GM18909 (cell line): ENCODE data around the gene MFSD6.
"Not testable (repeated sequence)": the region's sequence is repeated elsewhere in the genome, so short reads cannot be mapped to it uniquely, and the experiment has no call there.

Experiments used
- ATAC-seq: cut with Tn5 transposase; IDR thresholded peaks from one replicate; pipeline ENCODE4 v1.9.1; 2021; ENCODE audit warnings: mild to moderate bottlenecking; ENCODE audit not compliant: unreplicated experiment, poor library complexity

Gene MFSD6

DNA sequence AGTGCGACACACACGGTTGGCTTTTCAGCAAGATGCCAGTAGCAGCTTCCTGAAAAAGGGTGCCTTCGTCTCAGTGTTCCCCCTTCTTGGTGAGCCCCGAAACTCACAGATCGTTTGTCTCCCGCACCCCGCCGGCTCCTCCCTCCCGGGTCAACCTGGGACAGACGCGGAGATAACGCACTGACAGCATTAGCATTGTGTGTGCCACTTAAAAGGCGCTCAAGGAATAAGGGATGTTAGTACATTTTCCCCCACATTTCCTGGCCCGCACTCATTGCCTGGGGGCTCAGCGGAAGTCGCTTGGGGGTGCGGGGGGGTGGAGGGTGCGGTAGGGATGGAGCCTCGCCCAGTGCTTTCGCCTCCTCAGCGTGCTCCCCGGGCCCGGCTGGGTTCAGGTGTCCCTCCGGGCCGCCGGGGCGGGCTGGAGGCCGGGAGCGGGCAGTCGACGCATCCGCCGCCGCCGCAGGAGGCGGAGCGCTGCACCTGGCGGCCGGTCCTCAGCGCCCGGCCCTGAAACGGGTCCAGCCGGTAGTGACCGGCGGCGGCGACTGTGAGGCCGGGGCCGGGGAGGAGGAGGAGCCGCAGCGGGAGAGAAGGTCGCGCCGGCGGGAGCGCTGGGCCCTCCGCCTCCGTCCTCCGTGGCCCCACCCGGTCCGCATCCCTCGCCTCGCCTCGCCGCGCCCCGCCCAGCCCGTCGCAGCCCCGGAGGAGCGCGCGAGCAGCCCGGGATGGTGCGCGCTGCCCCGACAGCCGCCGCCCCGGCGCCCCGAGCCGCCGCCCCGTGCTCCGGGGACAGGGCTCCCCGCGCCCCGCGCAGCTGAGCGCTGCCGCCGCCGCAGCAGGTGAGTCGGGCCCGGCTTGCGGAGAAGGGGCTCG lies at the start of gene MFSD6:
TSS of gene MFSD6 (plus strand) at position 694 of the 876 bp plus-strand sequence. CDS start 27,675 bp downstream, outside the sequence.
- ATAC-seq, result peak; percentile 57

DNA sequence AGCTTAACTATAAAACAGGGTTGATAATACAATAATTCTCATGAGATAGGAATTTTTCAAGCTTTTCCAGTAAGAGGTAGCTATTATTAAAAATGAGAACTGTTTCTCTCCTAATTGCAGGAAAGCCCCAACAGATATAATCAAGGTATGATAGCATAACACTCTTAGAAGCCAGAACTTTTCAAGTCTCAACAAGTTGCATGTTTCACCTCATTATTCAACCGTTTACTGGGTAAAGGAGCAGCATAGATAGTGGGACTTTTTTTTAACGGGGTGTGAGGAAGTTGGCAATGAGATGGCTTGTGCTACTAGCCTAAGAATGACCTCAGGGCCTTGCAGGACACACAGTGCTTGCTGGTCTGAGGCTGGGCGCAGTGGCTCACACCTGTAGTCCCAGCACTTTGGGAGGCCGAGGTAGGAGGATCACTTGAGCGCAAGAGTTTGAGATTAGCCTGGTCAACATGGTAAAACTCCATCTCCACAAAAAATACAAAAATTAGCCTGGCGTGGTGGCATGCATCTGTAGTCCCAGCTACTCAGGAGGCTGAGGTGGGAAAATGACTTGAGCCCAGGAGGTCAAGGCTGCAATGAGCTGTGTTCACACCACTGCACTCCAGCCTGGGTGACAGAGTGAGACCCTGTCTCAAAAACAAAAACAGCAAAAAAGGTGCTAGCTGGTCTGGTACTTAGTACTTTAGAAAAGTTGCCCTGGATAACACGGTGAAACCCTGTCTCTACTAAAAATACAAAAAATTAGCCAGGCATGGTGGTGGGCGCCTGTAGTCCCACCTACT lies 49.3 kb upstream of the MFSD6 start:
- ATAC-seq, result not testable (repeated sequence)

DNA sequence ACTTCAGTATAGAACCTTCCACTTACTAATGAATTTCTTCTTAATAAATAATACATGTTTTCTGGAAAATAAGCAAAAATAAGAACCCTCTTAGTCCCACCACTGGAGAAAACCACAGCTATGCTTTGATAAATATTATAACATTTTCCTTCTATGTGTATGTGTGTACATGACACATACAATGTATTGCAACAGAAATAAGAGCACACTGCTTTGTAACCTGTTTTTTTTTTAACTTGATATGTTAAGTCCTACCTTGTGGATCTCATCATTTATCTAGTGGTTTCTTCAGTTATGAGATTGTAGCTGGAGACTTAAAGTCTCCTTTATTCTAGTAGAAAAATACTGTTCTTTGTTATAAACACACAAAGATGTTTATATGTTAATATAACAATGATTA lies 47.6 kb upstream of the MFSD6 start:
- ATAC-seq, result no peak

DNA sequence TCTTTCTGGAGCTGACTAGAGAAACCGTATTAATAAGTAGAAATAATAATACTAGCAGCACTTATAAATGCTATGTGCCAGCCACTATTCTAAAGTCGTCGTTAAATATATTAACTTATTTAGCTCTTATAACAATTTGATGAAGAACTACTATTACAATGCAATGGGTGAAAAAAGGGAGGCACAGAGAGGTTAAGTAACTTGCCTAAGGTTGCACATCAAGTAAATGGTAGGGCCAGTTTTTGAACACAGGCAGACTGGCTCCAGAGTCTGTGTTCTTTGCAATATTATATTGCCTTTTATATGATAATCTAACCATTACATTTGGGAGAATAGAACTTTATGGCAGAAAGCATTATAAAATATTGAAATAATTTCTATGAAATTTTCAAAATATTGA lies 47.2 kb upstream of the MFSD6 start:
- ATAC-seq, result no peak

DNA sequence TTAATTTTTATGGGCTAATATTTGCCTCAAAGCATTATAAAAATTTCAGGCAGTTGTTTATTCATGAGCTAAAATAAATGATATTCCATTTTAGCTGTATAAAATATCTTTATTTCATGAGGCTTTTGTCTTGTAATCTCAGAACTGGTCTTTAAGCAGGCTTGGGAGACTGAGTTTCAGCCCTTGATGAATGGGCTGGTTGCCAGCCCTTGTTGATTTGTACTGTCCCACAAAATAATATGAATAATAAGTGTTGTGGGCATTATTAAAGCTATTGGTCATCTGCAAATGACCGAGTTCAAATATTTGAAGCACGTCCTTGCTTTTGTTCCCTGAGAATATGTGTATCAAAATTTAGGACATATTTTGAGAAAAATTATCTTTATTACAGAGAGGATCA lies 46.6 kb upstream of the MFSD6 start:
- ATAC-seq, result no peak

DNA sequence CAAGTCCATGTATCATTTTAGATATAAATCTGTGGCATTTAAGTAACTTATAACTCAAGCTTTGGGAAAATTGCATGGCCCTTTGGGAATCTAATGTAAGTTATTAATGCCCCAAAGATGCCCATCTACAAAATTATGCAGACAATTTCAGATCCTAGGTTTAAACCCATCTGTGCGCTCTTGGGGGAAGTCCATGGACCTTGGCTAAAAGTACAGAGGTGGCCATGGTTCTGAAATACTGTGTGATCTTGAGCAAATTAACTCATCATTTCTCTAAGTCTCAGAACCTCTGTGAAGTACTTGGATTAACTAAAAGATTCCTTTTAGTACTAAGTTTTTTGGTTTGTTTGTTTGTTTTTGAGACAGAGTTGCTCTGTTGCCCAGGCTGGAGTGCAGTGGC lies 45.3 kb upstream of the MFSD6 start:
- no peak for ATAC-seq

DNA sequence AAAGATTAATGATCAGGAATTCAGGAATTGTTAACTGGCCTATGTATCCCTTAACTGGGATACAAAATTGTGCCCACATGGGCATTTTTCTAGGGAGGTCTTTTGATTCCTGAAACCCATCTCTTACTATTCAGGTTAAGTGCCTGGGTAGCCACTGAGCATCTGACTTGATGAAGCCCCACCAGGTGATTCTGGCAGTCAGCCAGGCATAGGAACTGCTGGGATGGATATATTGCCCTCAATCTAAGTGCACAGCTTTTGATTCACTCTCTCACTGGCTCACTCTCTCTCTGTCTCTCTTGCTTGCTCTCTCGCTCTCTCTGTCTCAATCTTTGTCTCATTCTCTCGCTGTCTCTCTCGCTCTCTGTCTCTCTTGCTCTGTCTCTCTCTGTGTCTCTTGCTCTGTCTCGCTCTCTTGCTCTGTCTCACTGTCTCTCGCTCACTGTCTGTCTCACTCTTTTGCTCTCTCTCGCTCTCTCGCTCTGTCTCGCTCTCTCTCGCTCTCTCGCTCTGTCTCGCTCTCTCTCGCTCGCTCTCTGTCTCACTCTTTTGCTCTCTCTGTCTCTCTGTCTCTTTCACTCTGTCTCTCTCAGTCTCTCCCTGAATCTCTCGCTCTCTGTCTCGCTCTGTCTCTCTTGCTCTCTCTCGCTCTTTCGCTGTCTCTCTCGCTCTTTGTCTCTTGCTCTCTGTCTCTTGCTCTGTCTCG lies 42.5 kb upstream of the MFSD6 start:
- ATAC-seq, result no peak

DNA sequence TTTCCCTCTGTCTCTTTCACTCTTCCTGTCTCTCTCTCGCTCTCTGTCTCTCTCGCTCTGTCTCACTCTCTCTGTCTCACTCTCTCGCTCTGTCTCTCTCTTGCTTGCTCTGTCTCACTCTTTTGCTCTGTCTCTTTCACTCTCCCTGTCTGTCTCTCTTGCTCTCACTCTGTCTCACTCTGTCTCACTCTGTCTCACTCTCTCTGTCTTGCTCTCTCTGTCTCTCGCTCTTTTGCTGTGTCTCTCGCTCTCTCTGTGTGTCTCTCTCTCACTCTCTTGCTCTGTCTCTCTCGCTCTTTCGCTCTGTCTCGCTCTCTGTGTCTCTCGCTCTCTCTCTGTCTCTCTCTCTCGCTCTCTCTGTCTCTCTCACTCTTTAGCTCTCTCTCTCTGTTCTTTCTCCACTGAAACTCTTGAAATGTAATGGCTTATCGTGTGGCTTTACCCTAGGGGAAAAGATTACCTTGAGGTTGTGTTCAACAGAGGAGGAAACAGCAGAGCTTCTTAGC lies 41.9 kb upstream of the MFSD6 start:
- ATAC-seq, result no peak

DNA sequence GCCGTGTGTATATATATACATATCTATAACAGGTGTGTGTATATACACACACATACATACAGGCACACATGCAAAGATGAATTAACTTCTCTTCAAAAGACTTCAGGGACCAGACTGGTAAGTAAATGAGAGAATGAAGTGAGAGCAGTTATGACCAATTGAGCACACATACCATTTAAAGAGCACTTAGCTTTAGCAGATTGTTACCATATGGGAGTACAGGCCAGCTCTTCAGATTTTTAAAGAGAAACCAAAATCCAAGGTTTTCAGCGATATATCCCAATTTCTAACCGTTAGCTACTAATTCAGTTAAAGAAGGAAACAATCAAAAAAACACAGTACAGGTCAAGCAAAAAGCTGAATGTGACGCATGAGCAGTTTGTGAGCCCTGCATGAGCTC lies 41.1 kb upstream of the MFSD6 start:
- no peak for ATAC-seq

DNA sequence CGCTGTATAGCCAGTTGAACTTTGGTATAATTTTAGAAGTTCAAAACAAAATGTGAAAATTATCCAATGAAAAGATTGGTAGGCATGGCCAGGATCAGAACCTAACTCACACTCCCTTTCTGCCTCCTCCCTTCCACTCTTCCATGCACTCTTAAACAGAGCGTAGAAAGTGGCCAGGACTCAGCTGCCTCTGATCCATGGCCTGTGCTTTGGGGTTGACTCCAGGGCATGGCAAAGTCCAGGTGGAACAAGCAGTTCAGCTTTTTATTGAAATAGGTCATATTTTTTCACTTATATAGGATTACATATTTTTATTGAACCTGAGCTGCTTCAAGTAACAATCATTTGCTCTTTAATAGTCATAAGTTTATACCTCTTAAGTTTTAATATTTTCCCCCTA lies 38.5 kb upstream of the MFSD6 start:
- no peak for ATAC-seq

DNA sequence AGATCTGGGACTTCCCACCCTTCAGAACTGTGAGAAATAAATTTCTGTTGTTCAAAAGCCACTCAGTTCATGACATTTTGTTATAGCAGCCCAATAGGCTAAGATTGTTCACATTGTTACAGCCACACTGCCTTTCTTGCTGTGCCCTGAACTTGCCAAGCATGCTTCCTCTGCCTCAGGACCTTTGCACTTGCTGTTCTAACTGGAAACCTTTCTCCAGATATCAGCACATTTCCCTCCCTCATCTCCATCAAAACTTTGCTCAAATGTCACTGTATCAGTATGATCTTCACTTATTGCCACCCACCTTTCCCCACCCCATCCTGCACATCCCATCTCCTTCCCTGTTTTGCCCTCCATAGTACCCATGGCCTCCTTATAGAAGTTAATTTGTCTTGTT lies 32.1 kb upstream of the MFSD6 start:
- ATAC-seq, result no peak

DNA sequence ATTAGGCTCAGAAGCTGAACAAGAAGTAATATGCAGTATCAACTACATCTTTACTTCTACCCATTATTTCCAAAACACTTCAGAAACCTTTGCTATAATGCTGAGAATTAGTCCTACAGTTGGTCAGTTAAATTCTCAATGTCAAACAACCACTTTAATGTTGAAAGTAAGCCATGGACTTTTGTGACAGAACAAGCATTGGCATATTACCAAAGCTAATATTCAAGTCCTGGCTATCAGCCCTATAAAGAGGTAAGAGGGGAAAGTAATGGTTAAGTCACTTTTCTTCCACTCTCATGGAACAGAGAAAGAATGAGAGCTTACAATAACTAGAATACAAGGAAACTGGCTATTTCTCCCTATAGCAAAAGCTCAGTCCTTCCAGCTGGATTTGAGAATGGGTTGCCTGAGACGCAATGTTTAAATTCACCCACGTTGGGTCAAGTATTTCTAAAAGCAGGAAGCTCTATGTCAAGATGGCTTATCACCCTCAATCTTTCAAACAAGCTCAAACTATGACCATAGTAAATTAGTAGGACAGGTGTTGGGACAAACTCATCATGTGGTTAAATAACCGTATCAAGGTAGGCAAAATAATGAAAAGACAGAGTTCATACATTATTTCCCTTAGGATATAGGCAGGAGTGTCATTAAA lies 31.4 kb upstream of the MFSD6 start:
- no peak for ATAC-seq

DNA sequence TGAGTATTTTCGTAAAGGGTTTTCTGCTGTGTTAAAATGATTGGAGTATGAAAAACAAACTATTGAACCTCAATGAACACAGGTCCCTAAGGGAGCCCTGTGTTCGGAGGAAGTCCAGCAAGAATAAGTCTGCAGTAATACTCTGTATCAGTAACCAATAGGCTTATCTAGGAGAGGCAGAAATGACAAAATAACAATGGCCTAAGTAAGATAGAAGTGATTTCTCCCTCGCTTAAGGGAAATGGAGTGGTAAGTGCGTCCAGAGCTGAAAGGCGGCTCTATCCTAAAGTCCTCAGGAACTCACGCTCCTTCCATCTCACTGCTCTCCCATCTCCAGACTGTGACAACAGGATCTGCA lies 29.3 kb upstream of the MFSD6 start:
- no peak for ATAC-seq

DNA sequence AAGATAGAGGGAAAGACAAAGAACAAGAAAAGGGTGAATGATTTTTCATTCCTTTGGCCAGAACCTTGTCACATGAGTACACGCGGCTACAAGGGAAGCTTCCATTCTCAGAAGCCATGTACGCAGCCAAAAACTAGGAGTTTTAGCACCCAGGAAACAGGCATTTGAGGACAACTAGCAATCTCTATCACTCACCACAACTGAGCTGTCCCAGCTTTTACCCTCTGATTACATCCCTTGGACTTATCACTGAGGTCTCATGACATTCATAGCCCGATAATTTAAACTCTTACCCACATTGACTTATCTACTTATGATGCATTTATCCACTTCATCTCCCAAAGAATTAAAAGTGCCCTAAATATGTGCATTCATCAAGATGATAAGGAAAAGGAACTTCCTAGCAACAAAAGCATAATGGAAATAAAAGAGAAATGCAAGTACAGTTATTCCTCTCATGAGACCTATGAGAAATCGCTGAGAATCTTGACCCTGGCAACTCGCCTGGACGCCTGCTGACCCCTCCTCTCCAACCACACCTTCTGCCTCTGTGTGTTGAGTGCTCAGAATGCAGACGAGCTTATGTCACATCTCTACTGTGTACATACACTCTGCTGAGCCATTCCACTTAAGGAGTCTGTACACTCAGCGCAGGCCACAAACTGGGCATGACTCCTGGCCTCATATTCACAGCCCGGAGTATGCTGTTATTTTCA lies 28.7 kb upstream of the MFSD6 start:
- no peak for ATAC-seq

DNA sequence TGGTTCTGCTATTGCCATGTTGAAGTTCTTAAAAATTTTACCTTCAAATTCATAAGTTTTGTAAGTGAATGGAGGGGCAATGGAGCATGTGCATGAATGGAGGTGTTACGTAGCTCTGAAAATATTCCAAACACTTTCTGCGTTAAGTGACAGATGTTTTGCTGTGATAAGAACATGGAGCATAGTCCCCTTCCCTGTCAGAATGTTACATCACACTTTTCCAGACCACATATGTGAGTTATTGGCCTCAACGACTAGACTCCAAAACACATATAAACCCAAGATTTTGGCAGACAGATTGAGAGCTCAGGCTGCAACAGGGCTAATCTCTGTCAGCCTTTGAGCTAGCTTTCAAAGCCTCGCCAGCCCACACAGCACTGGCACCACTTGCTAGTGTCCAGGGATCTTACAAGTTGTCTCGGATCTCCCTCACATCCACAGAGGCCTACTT lies 27.2 kb upstream of the MFSD6 start:
- ATAC-seq, result no peak

DNA sequence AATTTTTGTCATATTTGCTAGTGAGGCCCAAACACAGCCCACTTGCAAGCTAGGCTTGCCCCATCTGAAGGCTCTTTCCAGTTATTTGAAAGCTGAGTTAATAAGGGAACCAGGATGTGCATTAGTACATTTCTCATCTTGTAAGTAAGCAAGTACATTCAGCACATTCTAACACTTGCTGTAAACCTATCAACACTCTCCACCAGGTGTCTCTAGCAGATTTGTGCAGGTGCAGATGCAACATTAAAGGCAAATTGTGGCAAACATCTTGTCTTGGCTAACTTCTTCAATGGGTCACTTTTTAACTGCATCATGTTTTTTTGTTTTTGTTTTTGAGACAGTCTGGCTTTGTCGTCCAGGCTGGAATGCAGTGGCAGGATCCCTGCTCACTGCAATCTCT lies 25.3 kb upstream of the MFSD6 start:
- ATAC-seq, result peak; percentile 76

DNA sequence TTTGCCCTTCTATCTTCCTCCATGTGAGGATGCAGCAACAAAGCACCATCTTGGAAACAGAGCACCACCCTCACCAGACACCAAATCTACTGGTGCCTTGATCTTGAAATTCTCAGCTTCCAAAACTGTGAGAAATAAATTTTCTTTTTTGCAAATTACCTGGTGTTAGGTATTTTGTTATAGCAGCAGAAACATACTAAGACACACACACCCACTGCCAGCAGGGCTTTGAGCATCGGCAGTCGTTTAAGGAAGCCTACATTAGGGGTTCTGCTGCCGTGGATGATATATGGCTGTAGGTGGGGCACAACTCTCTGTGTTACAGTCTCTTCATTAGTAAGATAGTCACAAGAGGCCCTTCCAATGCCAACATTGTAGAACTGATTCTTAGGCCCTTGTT lies 20.7 kb upstream of the MFSD6 start:
- ATAC-seq, result no peak

DNA sequence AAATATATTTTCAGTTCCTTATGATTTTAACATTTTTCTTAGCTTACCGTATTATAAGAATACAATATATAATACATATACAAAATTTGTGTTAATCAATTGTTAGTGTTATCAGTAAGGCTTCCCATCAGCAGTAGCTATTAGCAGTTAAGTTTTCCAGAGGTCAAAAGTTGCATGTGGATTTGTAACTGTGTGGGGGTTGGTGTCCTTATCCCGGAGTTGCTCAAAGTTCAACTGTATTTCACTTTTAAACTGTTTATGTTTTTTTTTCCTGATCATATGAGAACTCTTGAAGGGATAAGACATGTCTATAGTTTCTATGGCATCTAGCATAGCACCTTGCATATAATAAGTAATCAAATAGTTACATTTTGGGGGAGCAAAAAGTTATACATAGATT lies 11.9 kb upstream of the MFSD6 start:
- no peak for ATAC-seq

DNA sequence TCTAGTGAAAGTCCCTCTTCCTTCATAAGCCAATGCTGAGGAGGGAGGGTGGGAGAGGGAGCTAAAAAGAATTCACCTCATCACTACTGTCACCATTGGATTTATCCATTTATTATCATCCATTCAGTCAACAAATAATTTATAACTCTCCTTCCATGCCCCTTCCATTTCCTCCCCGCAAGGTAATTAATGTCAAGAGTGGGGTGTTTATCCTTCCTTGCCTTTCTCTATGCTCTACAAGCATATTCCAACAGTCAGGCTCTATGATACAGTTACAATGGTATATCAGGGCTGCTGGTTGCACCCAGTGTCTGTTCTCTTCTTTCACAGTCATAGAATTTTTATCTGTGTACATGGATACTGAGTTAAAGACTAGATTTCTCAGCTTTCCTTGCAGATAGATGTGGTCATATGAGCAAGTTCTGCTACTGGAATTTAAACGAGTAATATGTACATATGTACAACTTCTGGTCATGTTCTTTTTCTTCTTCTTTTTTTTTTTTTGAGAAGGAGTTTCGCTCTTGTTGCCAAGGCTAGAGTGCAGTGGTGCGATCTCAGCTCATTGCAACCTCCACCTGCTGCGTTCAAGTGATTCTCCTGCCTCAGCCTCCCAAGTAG lies 5.1 kb upstream of the MFSD6 start:
- ATAC-seq, result no peak
